ENCODE measurements around the gene IFNA17.
"Not testable (repeated sequence)": the region's sequence is repeated elsewhere in the genome, so short reads cannot be mapped to it uniquely, and the experiment has no call there.

IFNA17 gene

DNA sequence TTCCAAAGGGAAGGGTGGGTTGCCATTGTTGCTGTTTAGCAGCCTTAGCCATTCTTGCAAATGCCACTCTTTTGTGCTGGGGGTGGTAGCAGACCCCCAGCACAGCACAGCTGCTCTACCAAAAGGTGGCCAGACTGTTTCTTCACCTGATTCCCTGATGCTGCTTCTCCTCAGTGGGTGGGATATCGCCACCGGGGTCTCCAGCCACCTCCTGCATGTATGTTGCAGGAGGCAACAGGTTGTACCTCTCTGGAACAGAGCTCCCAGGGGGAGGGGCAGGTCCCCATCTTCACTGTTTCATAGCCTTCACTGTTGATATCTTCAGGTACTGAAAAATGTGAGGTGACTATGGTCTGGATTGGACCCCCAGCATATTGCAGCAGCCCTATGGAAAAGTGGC lies 17.2 kb downstream of the IFNA17 start:
- POLR2A ChIA-PET; DNase-seq; H3K4me3 ChIP-seq (ENCODE audit: control insufficient read depth in 1 of 7, extremely low read depth in 1 of 7, insufficient read depth in 4 of 7, low read depth in 2 of 7, low read length in 6 of 7); H3K4me1 ChIP-seq (ENCODE audit: control extremely low read depth in 1 of 4, control insufficient read depth in 4 of 4, insufficient read depth in 4 of 4, low read length in 3 of 4); H3K27me3 ChIP-seq (replicated peaks in 2 of 5; ENCODE audit: control insufficient read depth in 4 of 5, insufficient read depth in 5 of 5, low read length in 4 of 5); H3K36me3 ChIP-seq (ENCODE audit: control insufficient read depth in 4 of 4, insufficient read depth in 4 of 4, low read length in 3 of 4); H3K9me3 ChIP-seq (ENCODE audit: control extremely low read depth in 1 of 5, control insufficient read depth in 4 of 5, insufficient read depth in 2 of 5, low read depth in 1 of 5, low read length in 4 of 5); H3K27ac ChIP-seq (ENCODE audit: insufficient read depth in 1 of 2, low read depth in 1 of 2, low read length in 2 of 2, poor library complexity in 1 of 2, severe bottlenecking in 2 of 2): not testable (repeated sequence)
- whole genome bisulfite sequencing (ENCODE audit: insufficient coverage): no CpG with 5 or more reads among the region's 2 CpGs
- CTCF ChIA-PET: interaction anchor here (1.0 to 2.4 kb wide), 3 partner anchors 8 to 31 kb away, joined by 3 to 5 read pairs (median 4); partner anchors contain the start of gene IFNA7

GRCh38 chr9:21210311-21210710 lies 17.7 kb downstream of the IFNA17 start:
- ChIA-PET POLR2A (no interaction called here), CTCF (interaction anchor here (1.0 to 1.2 kb wide), 2 partner anchors 8 to 15 kb away, joined by 3 to 4 read pairs; partner anchors contain the start of gene IFNA7)
- Histone ChIP-seq H3K27me3 (replicated peaks in 2 of 5; ENCODE audit: control insufficient read depth in 4 of 5, insufficient read depth in 5 of 5, low read length in 4 of 5) (no peaks in the 10 kb centered on the region), H3K36me3 (ENCODE audit: control insufficient read depth in 4 of 4, insufficient read depth in 4 of 4, low read length in 3 of 4) (no peaks in the 10 kb centered on the region), H3K4me3 (ENCODE audit: control insufficient read depth in 1 of 7, extremely low read depth in 1 of 7, insufficient read depth in 4 of 7, low read depth in 2 of 7, low read length in 6 of 7) (no peak overlapping the region), H3K27ac (ENCODE audit: insufficient read depth in 1 of 2, low read depth in 1 of 2, low read length in 2 of 2, poor library complexity in 1 of 2, severe bottlenecking in 2 of 2) (no peak overlapping the region), H3K4me1 (ENCODE audit: control extremely low read depth in 1 of 4, control insufficient read depth in 4 of 4, insufficient read depth in 4 of 4, low read length in 3 of 4) (no peaks in the 10 kb centered on the region), H3K9me3 (ENCODE audit: control extremely low read depth in 1 of 5, control insufficient read depth in 4 of 5, insufficient read depth in 2 of 5, low read depth in 1 of 5, low read length in 4 of 5) (no peaks in the 10 kb centered on the region)
- 100% methylated on average over 7 of the region's 7 CpGs for WGBS (ENCODE audit: insufficient coverage)
- DNase-seq: no peak

GRCh38 chr9:21207043-21207442 lies 21.0 kb downstream of the IFNA17 start, which contains the start of gene IFNA10:
TSS of gene IFNA10 (minus strand) at chr9:21207143. CDS start at chr9:21207097, 46 bp downstream.
- H3K4me1 ChIP-seq (ENCODE audit: control extremely low read depth in 1 of 4, control insufficient read depth in 4 of 4, insufficient read depth in 4 of 4, low read length in 3 of 4); H3K27ac ChIP-seq (ENCODE audit: insufficient read depth in 1 of 2, low read depth in 1 of 2, low read length in 2 of 2, poor library complexity in 1 of 2, severe bottlenecking in 2 of 2); DNase-seq; CTCF ChIA-PET; H3K4me3 ChIP-seq (ENCODE audit: control insufficient read depth in 1 of 7, extremely low read depth in 1 of 7, insufficient read depth in 4 of 7, low read depth in 2 of 7, low read length in 6 of 7); H3K36me3 ChIP-seq (ENCODE audit: control insufficient read depth in 4 of 4, insufficient read depth in 4 of 4, low read length in 3 of 4); H3K27me3 ChIP-seq (replicated peaks in 2 of 5; ENCODE audit: control insufficient read depth in 4 of 5, insufficient read depth in 5 of 5, low read length in 4 of 5); H3K9me3 ChIP-seq (ENCODE audit: control extremely low read depth in 1 of 5, control insufficient read depth in 4 of 5, insufficient read depth in 2 of 5, low read depth in 1 of 5, low read length in 4 of 5); POLR2A ChIA-PET: not testable (repeated sequence)
- no CpG with 5 or more reads among the region's 3 CpGs for WGBS (ENCODE audit: insufficient coverage)

- Histone ChIP-seq H3K9me3 (ENCODE audit: control extremely low read depth in 1 of 5, control insufficient read depth in 4 of 5, insufficient read depth in 2 of 5, low read depth in 1 of 5, low read length in 4 of 5) (no peaks in the 10 kb centered on the region), H3K36me3 (ENCODE audit: control insufficient read depth in 4 of 4, insufficient read depth in 4 of 4, low read length in 3 of 4) (no peaks in the 10 kb centered on the region), H3K27ac (ENCODE audit: insufficient read depth in 1 of 2, low read depth in 1 of 2, low read length in 2 of 2, poor library complexity in 1 of 2, severe bottlenecking in 2 of 2) (no peak overlapping the region), H3K4me3 (ENCODE audit: control insufficient read depth in 1 of 7, extremely low read depth in 1 of 7, insufficient read depth in 4 of 7, low read depth in 2 of 7, low read length in 6 of 7) (no peak overlapping the region), H3K4me1 (ENCODE audit: control extremely low read depth in 1 of 4, control insufficient read depth in 4 of 4, insufficient read depth in 4 of 4, low read length in 3 of 4) (no peaks in the 10 kb centered on the region), H3K27me3 (replicated peaks in 2 of 5; ENCODE audit: control insufficient read depth in 4 of 5, insufficient read depth in 5 of 5, low read length in 4 of 5) (no peaks in the 10 kb centered on the region)
- ChIA-PET POLR2A (no interaction called here), CTCF (no interaction called here)
- DNase-seq: no peak
Measured at GRCh38 chr9:21205204-21205603, 22.8 kb downstream of the IFNA17 start.

DNA sequence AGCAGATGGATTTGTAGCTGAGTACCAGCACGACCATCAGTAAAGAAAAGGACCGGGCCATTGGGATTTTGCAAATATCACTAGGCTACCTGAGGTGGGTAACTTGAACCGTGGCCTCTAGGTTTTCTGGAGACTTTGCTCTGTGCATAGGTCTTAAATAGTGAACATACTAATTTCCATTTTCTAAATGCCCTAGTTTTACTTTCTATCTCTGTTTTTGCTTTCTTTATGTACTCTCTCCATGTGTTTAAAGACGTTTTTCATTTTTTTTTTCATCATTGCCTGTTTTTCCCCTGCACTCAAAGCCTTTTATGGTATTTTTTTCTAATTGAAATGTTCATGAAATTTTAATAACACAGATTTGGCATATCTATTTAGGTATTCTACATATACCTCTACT lies 25.9 kb downstream of the IFNA17 start, which contains the start of gene IFNA7:
Gene IFNA7, minus strand, starts transcription at position 101 of the 400 bp plus-strand sequence. Its CDS starts 40 bp downstream, at position 61.
- H3K27me3 ChIP-seq (replicated peaks in 2 of 5; ENCODE audit: control insufficient read depth in 4 of 5, insufficient read depth in 5 of 5, low read length in 4 of 5); H3K27ac ChIP-seq (ENCODE audit: insufficient read depth in 1 of 2, low read depth in 1 of 2, low read length in 2 of 2, poor library complexity in 1 of 2, severe bottlenecking in 2 of 2); DNase-seq; POLR2A ChIA-PET; H3K4me1 ChIP-seq (ENCODE audit: control extremely low read depth in 1 of 4, control insufficient read depth in 4 of 4, insufficient read depth in 4 of 4, low read length in 3 of 4); H3K9me3 ChIP-seq (ENCODE audit: control extremely low read depth in 1 of 5, control insufficient read depth in 4 of 5, insufficient read depth in 2 of 5, low read depth in 1 of 5, low read length in 4 of 5); H3K4me3 ChIP-seq (ENCODE audit: control insufficient read depth in 1 of 7, extremely low read depth in 1 of 7, insufficient read depth in 4 of 7, low read depth in 2 of 7, low read length in 6 of 7); H3K36me3 ChIP-seq (ENCODE audit: control insufficient read depth in 4 of 4, insufficient read depth in 4 of 4, low read length in 3 of 4): not testable (repeated sequence)
- WGBS (ENCODE audit: insufficient coverage): 100% methylated on average over 1 of the region's 4 CpGs
- CTCF ChIA-PET: interaction anchor here (1.0 to 1.6 kb wide), 3 partner anchors 8 to 115 kb away, joined by 3 read pairs; no protein-coding TSS in a partner anchor

GRCh38 chr9:21194867-21195776 lies 32.9 kb downstream of the IFNA17 start:
- not testable (repeated sequence) for H3K27me3 ChIP-seq (replicated peaks in 2 of 5; ENCODE audit: control insufficient read depth in 4 of 5, insufficient read depth in 5 of 5, low read length in 4 of 5); H3K4me1 ChIP-seq (ENCODE audit: control extremely low read depth in 1 of 4, control insufficient read depth in 4 of 4, insufficient read depth in 4 of 4, low read length in 3 of 4); H3K27ac ChIP-seq (ENCODE audit: insufficient read depth in 1 of 2, low read depth in 1 of 2, low read length in 2 of 2, poor library complexity in 1 of 2, severe bottlenecking in 2 of 2); H3K9me3 ChIP-seq (ENCODE audit: control extremely low read depth in 1 of 5, control insufficient read depth in 4 of 5, insufficient read depth in 2 of 5, low read depth in 1 of 5, low read length in 4 of 5); H3K36me3 ChIP-seq (ENCODE audit: control insufficient read depth in 4 of 4, insufficient read depth in 4 of 4, low read length in 3 of 4)
- WGBS (ENCODE audit: insufficient coverage): 100% methylated on average over 1 of the region's 6 CpGs
- peak; percentile 31 to 55 (median 46) for DNase-seq
- peak overlapping the region in 1 of 7 experiments; percentile 45 for H3K4me3 ChIP-seq (ENCODE audit: control insufficient read depth in 1 of 7, extremely low read depth in 1 of 7, insufficient read depth in 4 of 7, low read depth in 2 of 7, low read length in 6 of 7)
- ChIA-PET CTCF (interaction anchor here (0.7 to 2.1 kb wide), 13 partner anchors 9 to 586 kb away, joined by 3 to 16 read pairs (median 5); no protein-coding TSS in a partner anchor), POLR2A (interaction anchor here (0.6 kb wide), 1 partner anchor 265 kb away, joined by 3 read pairs; no protein-coding TSS in a partner anchor)

GRCh38 chr9:21187487-21187886 lies 40.5 kb downstream of the IFNA17 start, which contains the start of gene IFNA4:
TSS of gene IFNA4 (minus strand) at chr9:21187587. CDS start at chr9:21187531, 56 bp downstream.
- H3K27me3 ChIP-seq (replicated peaks in 2 of 5; ENCODE audit: control insufficient read depth in 4 of 5, insufficient read depth in 5 of 5, low read length in 4 of 5); DNase-seq; H3K9me3 ChIP-seq (ENCODE audit: control extremely low read depth in 1 of 5, control insufficient read depth in 4 of 5, insufficient read depth in 2 of 5, low read depth in 1 of 5, low read length in 4 of 5); H3K4me1 ChIP-seq (ENCODE audit: control extremely low read depth in 1 of 4, control insufficient read depth in 4 of 4, insufficient read depth in 4 of 4, low read length in 3 of 4); H3K4me3 ChIP-seq (ENCODE audit: control insufficient read depth in 1 of 7, extremely low read depth in 1 of 7, insufficient read depth in 4 of 7, low read depth in 2 of 7, low read length in 6 of 7); POLR2A ChIA-PET; H3K27ac ChIP-seq (ENCODE audit: insufficient read depth in 1 of 2, low read depth in 1 of 2, low read length in 2 of 2, poor library complexity in 1 of 2, severe bottlenecking in 2 of 2); H3K36me3 ChIP-seq (ENCODE audit: control insufficient read depth in 4 of 4, insufficient read depth in 4 of 4, low read length in 3 of 4): not testable (repeated sequence)
- WGBS (ENCODE audit: insufficient coverage): no CpG with 5 or more reads among the region's 3 CpGs
- CTCF ChIA-PET: interaction anchor here (0.9 kb wide), 1 partner anchor 24 kb away, joined by 3 read pairs; no protein-coding TSS in a partner anchor
